ENCODE measurements around the gene CCR5AS.
"Not testable (repeated sequence)": the region's sequence is repeated elsewhere in the genome, so short reads cannot be mapped to it uniquely, and the experiment has no call there.

The CCR5AS gene

GRCh38 chr3:46356276-46356675, 50.6 kb downstream of the CCR5AS start:
- DNase-seq (ENCODE audit: low spot score), result no peak

GRCh38 chr3:46354984-46355383, 51.9 kb downstream of the CCR5AS start:
- no peak for DNase-seq (ENCODE audit: low spot score)

GRCh38 chr3:46354478-46354877, 52.4 kb downstream of the CCR5AS start:
- DNase-seq (ENCODE audit: low spot score), result no peak

- DNase-seq (ENCODE audit: low spot score), result no peak
Measured at GRCh38 chr3:46353647-46354410, 53.0 kb downstream of the CCR5AS start, which contains the start of gene CCR2. Gene CCR2 (plus strand): TSS chr3:46354111. CDS start chr3:46357528, 3,417 bp downstream.

- no peak for DNase-seq (ENCODE audit: low spot score)
Measured at GRCh38 chr3:46353090-46353489, 53.8 kb downstream of the CCR5AS start.

GRCh38 chr3:46351646-46352045, 55.2 kb downstream of the CCR5AS start:
- DNase-seq (ENCODE audit: low spot score), result no peak

GRCh38 chr3:46350262-46350565, 56.7 kb downstream of the CCR5AS start:
- DNase-seq (ENCODE audit: low spot score), result no peak

- DNase-seq (ENCODE audit: low spot score), result no peak
Measured at GRCh38 chr3:46349484-46350261, 57.2 kb downstream of the CCR5AS start.

GRCh38 chr3:46348823-46349482, 57.9 kb downstream of the CCR5AS start:
- DNase-seq (ENCODE audit: low spot score), result no peak

- DNase-seq (ENCODE audit: low spot score), result no peak
Measured at GRCh38 chr3:46344476-46344875, 62.4 kb downstream of the CCR5AS start.

GRCh38 chr3:46338840-46339239, 68.0 kb downstream of the CCR5AS start:
- no peak for DNase-seq (ENCODE audit: low spot score)

- DNase-seq (ENCODE audit: low spot score), result no peak
Measured at GRCh38 chr3:46337911-46338310, 69.0 kb downstream of the CCR5AS start.

- no peak for DNase-seq (ENCODE audit: low spot score)
Measured at GRCh38 chr3:46335541-46335940, 71.3 kb downstream of the CCR5AS start.

- DNase-seq (ENCODE audit: low spot score), result no peak
Measured at GRCh38 chr3:46334741-46335478, 72.0 kb downstream of the CCR5AS start.

GRCh38 chr3:46330676-46331075, 76.2 kb downstream of the CCR5AS start:
- DNase-seq (ENCODE audit: low spot score), result not testable (repeated sequence)

GRCh38 chr3:46325645-46326300, 81.1 kb downstream of the CCR5AS start:
- no peak for DNase-seq (ENCODE audit: low spot score)

- DNase-seq (ENCODE audit: low spot score), result no peak
Measured at GRCh38 chr3:46324036-46324435, 82.8 kb downstream of the CCR5AS start.

- no peak for DNase-seq (ENCODE audit: low spot score)
Measured at GRCh38 chr3:46321461-46322104, 85.3 kb downstream of the CCR5AS start.

GRCh38 chr3:46318207-46318927, 88.5 kb downstream of the CCR5AS start:
- DNase-seq (ENCODE audit: low spot score), result no peak

- no peak for DNase-seq (ENCODE audit: low spot score)
Measured at GRCh38 chr3:46316206-46316605, 90.7 kb downstream of the CCR5AS start.

Data from mucosa of gallbladder (tissue), 1 donor.